HepG2 (cell line): Measurements from ENCODE around the gene AZU1. TPM values are rescaled to one million over a fixed set of nuclear protein-coding genes. Genes with fewer than 3 reads are reported as not detected.

Source experiments
- HNRNPL ChIP-seq: fragments of 200-400 bp; formaldehyde crosslinking; IDR thresholded peaks from 2 replicates; pipeline ENCODE4 v1.6.1; 2017; ENCODE audit warnings: mild to moderate bottlenecking, low read depth, low read length
- NCOA1 ChIP-seq: sonication (generic); formaldehyde crosslinking; IDR thresholded peaks from 2 replicates; pipeline ENCODE4 v1.9.0; 2021; ENCODE audit warnings: missing genetic modification reagents
- ZNF235 ChIP-seq: sonication (generic); formaldehyde crosslinking; IDR thresholded peaks from 2 replicates; pipeline ENCODE4 v1.8.1; 2023; ENCODE audit warnings: mild to moderate bottlenecking, missing genetic modification reagents, borderline replicate concordance
- polyA plus RNA-seq, 8 experiments: library from polyadenylated mRNA; depleted of rRNA in 3 of 8; stranded (reverse) in 7 of 8; unstranded in 1 of 8; fragments of >200 nt; fragmentation: Illumina TruSeq in 4 of 8; extraction: Trizol in 4 of 8; gene quantifications; 2 replicates each; pipeline versions ENCODE4 v1.2.1 to v1.2.3, GENCODE V29; 2011 to 2016; ENCODE audit warnings: low read depth in 4 of 8, missing spikeins in 1 of 8, mixed read lengths in 1 of 8; ENCODE audit not compliant: insufficient read depth in 1 of 8
- total RNA-seq, 5 experiments: library from RNA; depleted of rRNA; stranded (reverse); fragments of >200 nt; fragmentation: Illumina TruSeq; extraction: Trizol; gene quantifications; 2 replicates each; pipeline ENCODE4 v1.2.3, GENCODE V29; 2016; ENCODE audit warnings: low read depth in 1 of 5
- TF ChIP-seq, protein P1 (sequence below): sonication (generic); formaldehyde crosslinking; IDR thresholded peaks from 2 replicates; pipeline ENCODE4 v1.4.0; 2020; ENCODE audit warnings: missing genetic modification reagents, borderline replicate concordance
- TF ChIP-seq, protein P2 (sequence below): sonication (generic); formaldehyde crosslinking; IDR thresholded peaks from one replicate; pipeline ENCODE4 v1.5.1; 2020; ENCODE audit warnings: mild to moderate bottlenecking, missing genetic modification reagents; ENCODE audit errors: not compliant biosample characterization
- TF ChIP-seq, protein P3 (sequence below): sonication (generic); formaldehyde crosslinking; IDR thresholded peaks from 2 replicates; pipeline ENCODE4 v1.4.0; 2020; ENCODE audit warnings: missing genetic modification reagents, borderline replicate concordance
- TF ChIP-seq, protein P4 (sequence below): sonication (generic); formaldehyde crosslinking; IDR thresholded peaks from 2 replicates; pipeline ENCODE4 v1.4.0; 2020; ENCODE audit warnings: missing genetic modification reagents
- TF ChIP-seq, protein P5 (sequence below): sonication (generic); formaldehyde crosslinking; IDR thresholded peaks from 2 replicates; pipeline ENCODE4 v1.4.0; 2020; ENCODE audit warnings: low read depth, missing genetic modification reagents

Gene AZU1
- total and polyA plus RNA-seq, 2 of the 13 experiments (the other 11 are each of a cell fraction or from before 2014, with no cell fraction given), result not detected

DNA sequence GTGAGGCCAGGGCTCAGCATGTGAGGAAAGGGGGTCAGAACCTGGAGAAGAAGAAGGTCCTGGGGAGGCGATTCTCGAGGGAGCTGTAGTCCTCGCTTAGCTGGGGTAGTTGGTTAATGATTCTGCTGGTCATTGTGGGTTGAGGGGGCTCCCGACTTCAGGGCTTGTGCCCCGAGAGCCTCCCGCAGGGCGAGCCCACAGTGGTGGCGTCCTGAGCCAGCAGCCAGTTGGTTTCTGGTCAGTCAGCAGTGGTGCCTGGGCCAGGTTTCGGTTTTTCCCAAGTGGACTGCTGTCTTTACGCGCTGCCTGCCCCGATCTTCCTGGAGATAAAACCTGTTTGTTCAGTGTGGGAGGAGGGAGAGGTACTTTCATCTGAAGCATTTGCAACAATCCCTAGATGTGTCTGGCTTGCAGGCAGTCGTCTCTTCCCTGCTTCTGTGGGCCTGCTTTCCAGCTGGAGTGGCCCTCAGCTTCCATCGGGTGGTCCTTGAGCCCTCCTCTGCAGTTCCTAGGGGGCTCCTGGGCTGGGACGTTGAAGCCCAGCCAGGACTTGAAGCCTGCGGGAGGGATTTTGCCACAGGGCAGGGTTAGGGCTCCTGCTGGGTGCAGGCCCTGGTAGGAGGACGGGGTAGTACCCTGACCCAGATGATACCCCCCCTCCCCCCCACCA, 27.1 kb upstream of the AZU1 start (continued):
- TF ChIP-seq, protein P1, sequence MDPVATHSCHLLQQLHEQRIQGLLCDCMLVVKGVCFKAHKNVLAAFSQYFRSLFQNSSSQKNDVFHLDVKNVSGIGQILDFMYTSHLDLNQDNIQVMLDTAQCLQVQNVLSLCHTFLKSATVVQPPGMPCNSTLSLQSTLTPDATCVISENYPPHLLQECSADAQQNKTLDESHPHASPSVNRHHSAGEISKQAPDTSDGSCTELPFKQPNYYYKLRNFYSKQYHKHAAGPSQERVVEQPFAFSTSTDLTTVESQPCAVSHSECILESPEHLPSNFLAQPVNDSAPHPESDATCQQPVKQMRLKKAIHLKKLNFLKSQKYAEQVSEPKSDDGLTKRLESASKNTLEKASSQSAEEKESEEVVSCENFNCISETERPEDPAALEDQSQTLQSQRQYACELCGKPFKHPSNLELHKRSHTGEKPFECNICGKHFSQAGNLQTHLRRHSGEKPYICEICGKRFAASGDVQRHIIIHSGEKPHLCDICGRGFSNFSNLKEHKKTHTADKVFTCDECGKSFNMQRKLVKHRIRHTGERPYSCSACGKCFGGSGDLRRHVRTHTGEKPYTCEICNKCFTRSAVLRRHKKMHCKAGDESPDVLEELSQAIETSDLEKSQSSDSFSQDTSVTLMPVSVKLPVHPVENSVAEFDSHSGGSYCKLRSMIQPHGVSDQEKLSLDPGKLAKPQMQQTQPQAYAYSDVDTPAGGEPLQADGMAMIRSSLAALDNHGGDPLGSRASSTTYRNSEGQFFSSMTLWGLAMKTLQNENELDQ (CRISPR knock-in tag), result no peak
- no peak for TF ChIP-seq ZNF235 (CRISPR knock-in tag)
- TF ChIP-seq, protein P2, sequence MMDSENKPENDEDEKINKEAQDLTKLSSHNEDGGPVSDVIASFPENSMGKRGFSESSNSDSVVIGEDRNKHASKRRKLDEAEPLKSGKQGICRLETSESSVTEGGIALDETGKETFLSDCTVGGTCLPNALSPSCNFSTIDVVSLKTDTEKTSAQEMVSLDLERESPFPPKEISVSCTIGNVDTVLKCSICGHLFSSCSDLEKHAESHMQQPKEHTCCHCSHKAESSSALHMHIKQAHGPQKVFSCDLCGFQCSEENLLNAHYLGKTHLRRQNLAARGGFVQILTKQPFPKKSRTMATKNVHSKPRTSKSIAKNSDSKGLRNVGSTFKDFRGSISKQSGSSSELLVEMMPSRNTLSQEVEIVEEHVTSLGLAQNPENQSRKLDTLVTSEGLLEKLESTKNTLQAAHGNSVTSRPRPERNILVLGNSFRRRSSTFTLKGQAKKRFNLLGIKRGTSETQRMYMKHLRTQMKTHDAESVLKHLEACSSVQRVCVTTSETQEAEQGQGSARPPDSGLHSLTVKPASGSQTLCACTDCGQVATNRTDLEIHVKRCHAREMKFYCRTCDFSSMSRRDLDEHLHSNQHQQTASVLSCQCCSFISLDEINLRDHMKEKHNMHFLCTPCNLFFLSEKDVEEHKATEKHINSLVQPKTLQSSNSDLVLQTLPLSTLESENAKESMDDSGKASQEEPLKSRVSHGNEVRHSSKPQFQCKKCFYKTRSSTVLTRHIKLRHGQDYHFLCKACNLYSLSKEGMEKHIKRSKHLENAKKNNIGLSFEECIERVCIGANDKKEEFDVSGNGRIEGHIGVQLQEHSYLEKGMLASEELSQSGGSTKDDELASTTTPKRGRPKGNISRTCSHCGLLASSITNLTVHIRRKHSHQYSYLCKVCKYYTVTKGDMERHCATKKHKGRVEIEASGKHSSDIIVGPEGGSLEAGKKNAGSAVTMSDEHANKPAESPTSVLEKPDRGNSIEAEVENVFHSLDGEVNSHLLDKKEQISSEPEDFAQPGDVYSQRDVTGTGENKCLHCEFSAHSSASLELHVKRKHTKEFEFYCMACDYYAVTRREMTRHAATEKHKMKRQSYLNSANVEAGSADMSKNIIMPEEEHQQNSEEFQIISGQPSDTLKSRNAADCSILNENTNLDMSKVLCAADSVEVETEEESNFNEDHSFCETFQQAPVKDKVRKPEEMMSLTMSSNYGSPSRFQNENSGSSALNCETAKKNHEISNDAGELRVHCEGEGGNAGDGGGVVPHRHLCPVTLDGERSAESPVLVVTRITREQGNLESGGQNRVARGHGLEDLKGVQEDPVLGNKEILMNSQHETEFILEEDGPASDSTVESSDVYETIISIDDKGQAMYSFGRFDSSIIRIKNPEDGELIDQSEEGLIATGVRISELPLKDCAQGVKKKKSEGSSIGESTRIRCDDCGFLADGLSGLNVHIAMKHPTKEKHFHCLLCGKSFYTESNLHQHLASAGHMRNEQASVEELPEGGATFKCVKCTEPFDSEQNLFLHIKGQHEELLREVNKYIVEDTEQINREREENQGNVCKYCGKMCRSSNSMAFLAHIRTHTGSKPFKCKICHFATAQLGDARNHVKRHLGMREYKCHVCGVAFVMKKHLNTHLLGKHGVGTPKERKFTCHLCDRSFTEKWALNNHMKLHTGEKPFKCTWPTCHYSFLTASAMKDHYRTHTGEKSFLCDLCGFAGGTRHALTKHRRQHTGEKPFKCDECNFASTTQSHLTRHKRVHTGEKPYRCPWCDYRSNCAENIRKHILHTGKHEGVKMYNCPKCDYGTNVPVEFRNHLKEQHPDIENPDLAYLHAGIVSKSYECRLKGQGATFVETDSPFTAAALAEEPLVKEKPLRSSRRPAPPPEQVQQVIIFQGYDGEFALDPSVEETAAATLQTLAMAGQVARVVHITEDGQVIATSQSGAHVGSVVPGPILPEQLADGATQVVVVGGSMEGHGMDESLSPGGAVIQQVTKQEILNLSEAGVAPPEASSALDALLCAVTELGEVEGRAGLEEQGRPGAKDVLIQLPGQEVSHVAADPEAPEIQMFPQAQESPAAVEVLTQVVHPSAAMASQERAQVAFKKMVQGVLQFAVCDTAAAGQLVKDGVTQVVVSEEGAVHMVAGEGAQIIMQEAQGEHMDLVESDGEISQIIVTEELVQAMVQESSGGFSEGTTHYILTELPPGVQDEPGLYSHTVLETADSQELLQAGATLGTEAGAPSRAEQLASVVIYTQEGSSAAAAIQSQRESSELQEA, result no peak
- TF ChIP-seq, protein P3, sequence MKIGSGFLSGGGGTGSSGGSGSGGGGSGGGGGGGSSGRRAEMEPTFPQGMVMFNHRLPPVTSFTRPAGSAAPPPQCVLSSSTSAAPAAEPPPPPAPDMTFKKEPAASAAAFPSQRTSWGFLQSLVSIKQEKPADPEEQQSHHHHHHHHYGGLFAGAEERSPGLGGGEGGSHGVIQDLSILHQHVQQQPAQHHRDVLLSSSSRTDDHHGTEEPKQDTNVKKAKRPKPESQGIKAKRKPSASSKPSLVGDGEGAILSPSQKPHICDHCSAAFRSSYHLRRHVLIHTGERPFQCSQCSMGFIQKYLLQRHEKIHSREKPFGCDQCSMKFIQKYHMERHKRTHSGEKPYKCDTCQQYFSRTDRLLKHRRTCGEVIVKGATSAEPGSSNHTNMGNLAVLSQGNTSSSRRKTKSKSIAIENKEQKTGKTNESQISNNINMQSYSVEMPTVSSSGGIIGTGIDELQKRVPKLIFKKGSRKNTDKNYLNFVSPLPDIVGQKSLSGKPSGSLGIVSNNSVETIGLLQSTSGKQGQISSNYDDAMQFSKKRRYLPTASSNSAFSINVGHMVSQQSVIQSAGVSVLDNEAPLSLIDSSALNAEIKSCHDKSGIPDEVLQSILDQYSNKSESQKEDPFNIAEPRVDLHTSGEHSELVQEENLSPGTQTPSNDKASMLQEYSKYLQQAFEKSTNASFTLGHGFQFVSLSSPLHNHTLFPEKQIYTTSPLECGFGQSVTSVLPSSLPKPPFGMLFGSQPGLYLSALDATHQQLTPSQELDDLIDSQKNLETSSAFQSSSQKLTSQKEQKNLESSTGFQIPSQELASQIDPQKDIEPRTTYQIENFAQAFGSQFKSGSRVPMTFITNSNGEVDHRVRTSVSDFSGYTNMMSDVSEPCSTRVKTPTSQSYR (CRISPR knock-in tag), result no peak
- TF ChIP-seq NCOA1, result no peak
- TF ChIP-seq, protein P4, sequence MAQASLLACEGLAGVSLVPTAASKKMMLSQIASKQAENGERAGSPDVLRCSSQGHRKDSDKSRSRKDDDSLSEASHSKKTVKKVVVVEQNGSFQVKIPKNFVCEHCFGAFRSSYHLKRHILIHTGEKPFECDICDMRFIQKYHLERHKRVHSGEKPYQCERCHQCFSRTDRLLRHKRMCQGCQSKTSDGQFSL, result no peak
- no peak for TF ChIP-seq HNRNPL
- TF ChIP-seq, protein P5, sequence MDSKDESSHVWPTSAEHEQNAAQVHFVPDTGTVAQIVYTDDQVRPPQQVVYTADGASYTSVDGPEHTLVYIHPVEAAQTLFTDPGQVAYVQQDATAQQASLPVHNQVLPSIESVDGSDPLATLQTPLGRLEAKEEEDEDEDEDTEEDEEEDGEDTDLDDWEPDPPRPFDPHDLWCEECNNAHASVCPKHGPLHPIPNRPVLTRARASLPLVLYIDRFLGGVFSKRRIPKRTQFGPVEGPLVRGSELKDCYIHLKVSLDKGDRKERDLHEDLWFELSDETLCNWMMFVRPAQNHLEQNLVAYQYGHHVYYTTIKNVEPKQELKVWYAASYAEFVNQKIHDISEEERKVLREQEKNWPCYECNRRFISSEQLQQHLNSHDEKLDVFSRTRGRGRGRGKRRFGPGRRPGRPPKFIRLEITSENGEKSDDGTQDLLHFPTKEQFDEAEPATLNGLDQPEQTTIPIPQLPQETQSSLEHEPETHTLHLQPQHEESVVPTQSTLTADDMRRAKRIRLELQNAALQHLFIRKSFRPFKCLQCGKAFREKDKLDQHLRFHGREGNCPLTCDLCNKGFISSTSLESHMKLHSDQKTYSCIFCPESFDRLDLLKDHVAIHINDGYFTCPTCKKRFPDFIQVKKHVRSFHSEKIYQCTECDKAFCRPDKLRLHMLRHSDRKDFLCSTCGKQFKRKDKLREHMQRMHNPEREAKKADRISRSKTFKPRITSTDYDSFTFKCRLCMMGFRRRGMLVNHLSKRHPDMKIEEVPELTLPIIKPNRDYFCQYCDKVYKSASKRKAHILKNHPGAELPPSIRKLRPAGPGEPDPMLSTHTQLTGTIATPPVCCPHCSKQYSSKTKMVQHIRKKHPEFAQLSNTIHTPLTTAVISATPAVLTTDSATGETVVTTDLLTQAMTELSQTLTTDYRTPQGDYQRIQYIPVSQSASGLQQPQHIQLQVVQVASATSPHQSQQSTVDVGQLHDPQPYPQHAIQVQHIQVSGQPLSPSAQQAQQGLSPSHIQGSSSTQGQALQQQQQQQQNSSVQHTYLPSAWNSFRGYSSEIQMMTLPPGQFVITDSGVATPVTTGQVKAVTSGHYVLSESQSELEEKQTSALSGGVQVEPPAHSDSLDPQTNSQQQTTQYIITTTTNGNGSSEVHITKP (CRISPR knock-in tag), result 0 out of 2 replicates have a peak, but pooled peaks have one; percentile 22
